RPMI7951 (cell line): ENCODE measurements around the gene MGMT. TPM values are rescaled to one million over a fixed set of nuclear protein-coding genes. Genes with fewer than 3 reads are reported as not detected.

Experiments used
- DNase-seq: peaks from one replicate; pipeline ENCODE4 v3.0.0-alpha.2; 2012; ENCODE audit warnings: low read depth
- total RNA-seq: library from RNA; depleted of rRNA; stranded (reverse); fragments of >200 nt; shearing (Covaris generic); gene quantifications from 2 replicates; pipeline ENCODE4 v1.2.3, GENCODE V29; 2014

MGMT gene
- total RNA-seq, 1 experiment from 2014 or later: 6.2 TPM

DNA sequence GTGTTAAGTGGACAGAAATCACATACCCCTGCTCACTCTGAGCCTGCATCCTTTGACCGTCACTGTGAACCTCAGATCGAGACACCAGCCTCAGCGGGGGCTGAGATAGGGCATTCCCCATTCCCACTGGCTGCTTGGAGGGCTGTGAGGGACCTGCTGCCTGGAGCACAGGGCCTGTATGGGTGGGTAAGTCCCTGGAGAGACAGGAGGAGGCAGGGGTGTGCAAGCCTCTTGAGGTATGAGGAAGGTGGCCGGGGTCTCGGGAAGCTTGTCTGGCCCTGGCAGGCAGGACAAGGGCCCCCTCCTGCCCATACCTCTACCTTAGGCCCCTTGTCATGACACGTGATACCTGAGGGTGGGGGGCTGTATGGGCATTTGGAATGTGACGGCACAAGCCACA, 187.4 kb downstream of the MGMT start:
- no peak for DNase-seq

GRCh38 chr10:129655007-129655678, 188.1 kb downstream of the MGMT start:
- DNase-seq: no peak

- no peak for DNase-seq
Measured at GRCh38 chr10:129655679-129656031, 188.6 kb downstream of the MGMT start.

DNA sequence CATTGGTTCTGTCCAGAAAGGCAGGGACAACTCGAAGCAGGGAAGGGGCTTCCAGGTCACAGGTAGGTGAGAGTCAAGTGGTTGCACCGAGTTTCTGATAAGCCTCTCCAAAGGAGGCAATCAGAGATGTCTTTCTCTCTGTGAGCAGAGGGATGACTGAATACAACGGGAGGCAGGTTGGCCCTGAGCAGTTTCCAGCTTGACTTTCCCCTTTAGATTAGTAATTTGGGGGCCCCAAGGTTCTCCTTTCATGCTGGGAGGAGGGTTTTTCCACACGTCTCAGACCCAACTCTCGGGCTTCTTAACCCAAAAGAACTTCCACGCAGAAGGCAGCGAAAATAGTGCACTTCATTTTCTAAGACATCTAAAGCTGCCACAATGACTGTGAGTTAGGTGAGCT, 189.6 kb downstream of the MGMT start:
- DNase-seq: no peak

DNA sequence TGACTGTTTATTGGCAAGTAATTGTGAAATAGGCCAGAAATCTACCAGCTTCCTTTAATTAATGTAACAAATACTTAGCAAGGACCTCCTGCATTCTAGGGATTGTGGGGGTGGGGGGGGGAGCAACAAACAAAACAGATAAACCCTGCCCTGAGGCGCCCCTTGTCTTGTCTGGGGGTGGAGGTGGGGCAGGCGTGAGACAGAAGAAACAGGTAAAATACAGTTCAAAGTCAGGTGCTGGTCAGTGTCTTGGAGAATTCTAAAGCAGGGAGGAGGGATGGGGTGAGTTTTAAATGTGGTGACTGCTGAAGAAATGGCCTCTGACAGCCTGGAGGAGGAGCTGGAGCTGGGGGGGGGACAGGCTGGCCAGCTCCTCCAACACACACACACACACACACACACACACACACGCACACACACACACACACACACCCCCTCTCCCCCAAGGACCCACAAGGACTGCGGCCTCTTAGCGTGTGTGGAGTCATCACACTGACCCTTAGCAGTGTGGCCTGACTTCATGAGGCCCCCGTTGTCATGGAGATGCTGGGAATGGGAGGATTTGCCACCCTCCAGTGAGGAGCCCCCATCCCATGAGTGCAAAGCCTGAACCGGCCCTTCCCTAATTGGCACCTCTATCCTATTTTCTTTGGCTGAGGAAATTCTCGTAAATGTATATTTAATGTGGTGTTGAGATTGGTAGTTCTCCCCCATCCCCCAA, 190.4 kb downstream of the MGMT start:
- no peak for DNase-seq

DNA sequence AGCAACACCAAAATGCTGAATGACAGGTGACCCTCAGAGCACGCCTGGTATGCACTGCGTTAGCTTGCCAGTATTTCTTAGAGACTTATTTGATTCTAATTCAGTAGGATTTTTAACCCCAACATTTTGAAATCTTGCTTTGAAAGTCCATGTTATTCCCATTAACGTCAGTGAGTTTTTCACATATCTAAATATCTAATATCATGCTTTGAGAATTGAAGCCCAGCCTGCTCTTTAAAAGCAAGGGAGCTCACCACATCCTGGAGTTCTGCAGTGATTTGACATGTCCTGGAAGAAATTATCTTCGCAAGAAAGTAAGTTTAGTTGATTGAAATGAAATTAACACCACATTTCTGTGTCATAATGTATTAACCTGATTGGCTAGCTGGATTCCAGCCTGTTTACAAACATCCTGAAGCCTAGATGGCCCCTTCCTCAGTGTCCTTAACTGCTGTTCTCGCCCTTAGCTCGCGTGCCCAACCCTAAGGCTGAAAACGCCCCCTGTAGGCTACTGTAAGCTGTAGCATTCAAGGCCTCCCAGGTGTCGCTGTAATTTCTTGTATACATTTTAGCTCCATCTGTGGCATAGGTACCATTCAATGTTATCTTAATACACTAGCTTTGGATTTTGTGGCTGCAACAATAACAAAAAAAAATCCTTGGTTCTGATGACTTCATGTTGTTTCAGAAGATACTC, 191.5 kb downstream of the MGMT start:
- no peak for DNase-seq

- DNase-seq: no peak
Measured at GRCh38 chr10:129659508-129660268, 192.6 kb downstream of the MGMT start.

DNA sequence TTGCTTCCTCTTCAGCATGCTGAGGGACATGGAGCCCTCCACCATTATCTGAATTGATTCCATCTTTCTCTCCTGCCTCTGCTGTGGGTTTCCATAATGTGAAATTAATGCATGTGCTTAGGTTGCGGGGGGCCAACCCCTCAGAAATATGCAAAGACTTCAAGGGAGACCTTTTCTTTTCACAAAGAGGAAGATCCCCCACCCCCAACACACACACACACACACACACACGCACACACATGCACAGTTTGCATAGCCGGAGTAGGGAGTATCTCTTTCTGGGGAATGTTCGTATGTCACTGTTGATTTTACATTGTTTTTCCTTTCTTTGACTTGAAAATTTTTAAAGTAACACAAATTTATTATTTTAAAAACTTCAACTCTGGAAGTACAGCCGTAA, 193.5 kb downstream of the MGMT start:
- DNase-seq: no peak

- DNase-seq: no peak
Measured at GRCh38 chr10:129662426-129662825, 195.4 kb downstream of the MGMT start.

DNA sequence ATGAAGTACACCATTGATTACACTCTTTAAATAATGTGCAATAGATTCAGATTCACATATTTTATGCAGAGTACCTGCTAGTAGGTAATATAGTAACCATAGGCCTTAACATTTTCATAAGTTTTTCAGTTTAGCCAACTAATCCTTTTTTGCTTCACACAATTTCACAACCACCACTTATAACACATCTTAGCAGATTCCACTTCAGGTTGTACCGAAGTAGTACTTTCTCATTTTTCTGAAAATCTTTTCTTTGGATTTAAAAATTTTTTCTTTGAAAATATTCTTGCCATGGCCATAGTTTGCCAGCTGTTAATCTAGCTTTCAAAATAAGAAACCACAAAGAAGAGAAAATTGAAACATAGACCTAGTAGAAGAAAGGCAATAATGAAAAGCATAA, 203.1 kb downstream of the MGMT start:
- DNase-seq: no peak

DNA sequence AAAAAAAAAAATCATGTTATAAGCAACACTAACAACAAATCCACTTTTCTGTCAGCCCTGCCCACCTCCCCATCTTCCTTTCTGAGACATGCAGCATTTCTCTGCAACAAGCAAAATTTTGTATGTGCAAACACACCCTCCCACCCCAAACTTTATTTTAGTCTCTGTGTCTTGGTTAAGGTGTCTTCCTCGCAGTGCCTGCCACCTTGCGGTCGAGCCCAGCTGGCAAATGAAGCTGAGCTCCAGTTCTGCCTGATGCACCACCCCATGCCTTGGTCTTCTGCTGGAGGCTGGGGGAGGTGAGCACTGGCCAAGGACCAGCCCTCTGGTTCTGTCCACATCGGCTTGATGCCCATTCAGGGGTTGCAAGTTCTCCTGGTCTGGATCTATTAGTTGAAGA, 206.3 kb downstream of the MGMT start:
- no peak for DNase-seq

DNA sequence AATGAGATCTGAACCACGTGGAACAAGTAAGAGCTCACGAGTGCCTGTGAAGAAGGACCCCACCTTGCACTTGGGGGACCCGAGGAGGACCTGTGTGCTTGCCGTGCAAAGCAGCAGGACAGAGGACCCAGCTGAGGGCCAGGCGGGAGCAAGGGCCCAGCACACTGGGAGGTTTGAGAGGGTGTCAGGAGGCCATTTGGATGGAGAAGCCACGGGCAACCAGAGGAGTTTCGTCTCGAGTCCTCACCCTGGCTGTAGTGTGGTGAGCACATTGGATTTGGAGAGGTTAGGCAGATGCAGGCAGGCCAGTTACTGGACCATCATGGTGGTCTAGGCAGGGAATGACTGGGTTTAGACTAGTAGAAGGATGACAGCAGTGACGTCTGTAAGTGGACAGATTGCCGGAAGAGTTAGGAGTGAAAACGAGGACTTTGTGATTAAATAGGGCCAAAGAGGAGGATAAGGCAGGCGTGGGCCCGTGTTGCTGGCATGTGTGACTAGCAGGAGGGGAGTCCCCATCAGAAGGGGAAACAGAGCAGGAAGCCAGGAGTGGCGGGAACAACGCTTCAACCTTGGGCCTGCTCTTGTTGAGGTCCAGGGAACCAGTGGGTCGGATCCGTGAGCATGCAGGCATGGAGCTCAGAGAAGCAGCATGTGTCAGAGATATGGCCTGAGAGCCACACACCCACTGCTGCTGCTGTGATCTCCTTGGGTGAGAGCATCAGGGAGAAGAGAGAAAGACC, 208.2 kb downstream of the MGMT start:
- DNase-seq: no peak

- DNase-seq: no peak
Measured at GRCh38 chr10:129676014-129676413, 209.0 kb downstream of the MGMT start.

DNA sequence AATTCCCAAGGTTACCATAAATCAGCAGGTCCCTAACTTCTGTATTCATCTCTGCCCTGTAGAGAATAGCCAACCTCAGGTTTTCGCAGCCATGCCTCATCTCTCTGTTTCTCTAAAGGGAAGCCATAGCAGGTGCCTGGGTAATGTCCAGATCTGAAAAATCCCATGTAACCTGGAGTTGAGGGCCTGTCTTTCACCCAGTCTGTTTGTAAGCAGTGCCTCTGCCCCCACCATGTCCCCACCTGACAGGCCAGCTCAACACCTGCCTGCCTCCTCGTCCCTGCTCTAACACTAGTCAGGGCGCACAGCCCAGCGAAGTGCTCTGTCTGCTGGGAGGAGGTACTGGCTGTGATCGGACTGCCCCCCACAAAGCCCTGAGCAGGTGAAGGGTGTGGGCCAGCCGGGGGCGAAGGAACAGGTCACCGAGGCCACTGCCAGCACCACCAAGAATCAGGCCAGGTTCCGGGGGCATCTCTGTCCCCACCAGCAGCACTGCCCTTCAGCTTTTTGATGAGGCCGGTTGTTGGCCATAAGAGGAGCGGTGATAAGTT, 210.4 kb downstream of the MGMT start:
- no peak for DNase-seq

DNA sequence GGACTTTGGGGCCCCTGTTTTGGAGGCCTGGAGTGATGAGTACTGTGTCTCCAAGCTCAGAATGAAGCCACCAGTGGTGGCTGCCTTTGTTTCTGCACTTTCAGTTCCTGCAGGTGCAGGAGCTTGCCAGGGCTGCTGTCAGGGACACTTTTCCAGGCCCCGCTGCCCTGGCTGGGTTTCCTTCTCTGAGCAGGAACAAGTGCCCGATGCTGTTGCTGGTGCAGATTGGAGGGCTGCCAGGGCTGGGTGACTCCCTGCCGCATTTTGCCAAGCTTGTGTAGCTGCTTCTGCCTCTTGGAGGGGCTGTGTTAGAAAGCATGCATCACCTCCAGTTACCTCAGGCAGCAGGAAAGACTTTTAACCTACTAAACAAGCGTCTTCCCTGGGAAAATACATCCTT, 211.1 kb downstream of the MGMT start:
- no peak for DNase-seq

DNA sequence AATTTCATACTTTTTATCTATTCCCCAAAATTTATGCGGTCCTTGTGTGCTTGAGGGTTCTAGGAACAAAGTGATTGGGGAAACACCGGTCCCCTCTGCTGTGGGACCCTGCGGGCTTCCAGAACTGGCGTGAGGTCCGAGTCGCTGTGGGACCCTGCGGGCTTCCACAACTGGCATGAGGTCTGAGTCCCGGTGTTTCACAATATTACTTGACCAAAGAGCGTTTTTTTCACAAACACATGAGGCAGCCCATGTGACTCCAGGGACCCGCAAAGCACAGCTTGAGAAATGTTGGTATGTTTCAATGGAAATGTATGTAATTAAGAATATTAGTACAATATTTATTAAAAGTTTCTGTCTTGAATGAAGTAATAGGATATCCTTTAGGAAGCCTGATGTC, 212.2 kb downstream of the MGMT start:
- DNase-seq: no peak

GRCh38 chr10:129680661-129681344, 213.8 kb downstream of the MGMT start:
- no peak for DNase-seq

DNA sequence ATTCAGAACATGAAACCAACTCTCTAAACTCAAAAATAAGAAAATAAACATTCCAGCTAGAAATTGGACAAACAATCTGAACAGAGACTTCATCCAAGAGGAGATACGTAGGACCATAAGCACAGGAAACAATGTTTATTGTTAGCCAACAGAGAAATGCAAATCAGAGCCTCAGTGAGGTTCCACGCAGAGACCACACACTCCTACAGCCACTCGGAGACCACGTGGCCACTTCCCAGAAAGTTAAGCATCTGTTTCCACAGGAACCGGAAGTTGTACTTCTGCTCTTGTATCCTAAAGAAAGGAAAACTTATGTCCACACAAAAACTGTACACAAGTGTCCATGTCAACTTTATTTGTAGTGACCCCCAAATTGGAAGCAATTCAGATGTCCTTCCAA, 214.8 kb downstream of the MGMT start:
- no peak for DNase-seq

GRCh38 chr10:129683519-129683918, 216.5 kb downstream of the MGMT start:
- no peak for DNase-seq

DNA sequence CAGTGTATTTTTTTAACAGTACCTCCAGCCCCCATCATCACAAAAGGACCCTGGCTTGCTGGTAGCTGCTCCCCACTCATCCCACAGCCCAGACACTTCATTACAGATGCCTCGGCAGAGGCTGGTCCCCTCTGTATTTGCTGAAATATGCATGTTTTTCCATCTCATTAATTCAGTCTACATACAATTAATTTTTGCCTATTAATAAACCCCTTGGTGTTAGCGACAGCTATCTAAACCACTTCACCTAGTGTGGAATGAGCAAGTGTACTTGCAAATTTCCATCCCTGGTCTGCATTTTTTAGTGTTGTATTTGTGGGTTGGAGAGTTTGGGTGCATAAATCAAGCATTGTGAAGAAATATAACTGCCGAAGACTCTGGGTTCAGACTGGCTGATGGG, 216.9 kb downstream of the MGMT start:
- no peak for DNase-seq

DNA sequence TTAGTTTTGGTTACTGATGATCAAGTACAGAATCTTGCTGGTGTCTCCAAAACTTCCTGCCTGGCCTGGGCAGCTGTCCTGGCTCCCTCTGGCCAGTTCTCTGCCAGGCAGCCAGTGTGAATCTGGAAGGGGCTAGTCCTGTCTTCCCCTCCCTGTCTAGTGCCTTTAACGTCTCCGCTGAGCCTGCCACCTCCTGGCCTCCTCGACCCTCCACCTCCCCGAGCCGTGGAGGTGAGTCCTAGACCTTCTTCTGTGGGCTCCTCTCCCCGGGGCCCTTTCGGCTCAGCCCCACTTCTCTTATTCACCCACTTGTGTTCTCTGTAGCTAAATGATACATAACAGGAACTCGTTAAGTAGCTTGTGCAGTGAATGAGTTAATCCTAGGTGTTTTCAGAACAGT, 218.2 kb downstream of the MGMT start:
- DNase-seq: no peak
